ENCODE measurements around the gene GJA3.
A peak's percentile ranks its signal among the peaks of the same experiment; 100 is the strongest.

Gene GJA3

DNA sequence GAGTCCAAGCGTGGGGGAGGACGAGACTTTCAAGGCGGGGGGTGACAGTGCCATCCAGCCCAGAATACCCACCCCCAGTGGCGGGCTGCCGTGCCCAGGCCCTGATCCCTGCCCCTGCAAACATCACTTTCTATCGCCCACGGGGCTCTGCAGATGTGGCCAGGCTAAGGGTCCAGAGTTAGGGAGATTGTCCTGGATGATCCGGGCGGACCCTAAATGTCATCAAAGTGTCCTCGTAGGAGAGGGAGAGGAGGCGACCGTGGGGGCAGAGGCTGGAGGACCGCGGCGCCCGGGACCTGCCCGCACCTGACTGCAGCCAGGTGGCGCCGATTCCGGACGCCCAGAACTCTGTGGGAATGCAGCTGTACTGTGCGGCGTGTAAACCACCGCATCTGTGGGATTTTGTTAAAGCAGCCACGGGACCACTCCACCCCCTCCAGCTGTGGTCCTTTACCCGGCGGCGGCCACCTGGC, 32.4 kb downstream of the GJA3 start:
- no peak for DNase-seq (ENCODE audit: low spot score)

DNA sequence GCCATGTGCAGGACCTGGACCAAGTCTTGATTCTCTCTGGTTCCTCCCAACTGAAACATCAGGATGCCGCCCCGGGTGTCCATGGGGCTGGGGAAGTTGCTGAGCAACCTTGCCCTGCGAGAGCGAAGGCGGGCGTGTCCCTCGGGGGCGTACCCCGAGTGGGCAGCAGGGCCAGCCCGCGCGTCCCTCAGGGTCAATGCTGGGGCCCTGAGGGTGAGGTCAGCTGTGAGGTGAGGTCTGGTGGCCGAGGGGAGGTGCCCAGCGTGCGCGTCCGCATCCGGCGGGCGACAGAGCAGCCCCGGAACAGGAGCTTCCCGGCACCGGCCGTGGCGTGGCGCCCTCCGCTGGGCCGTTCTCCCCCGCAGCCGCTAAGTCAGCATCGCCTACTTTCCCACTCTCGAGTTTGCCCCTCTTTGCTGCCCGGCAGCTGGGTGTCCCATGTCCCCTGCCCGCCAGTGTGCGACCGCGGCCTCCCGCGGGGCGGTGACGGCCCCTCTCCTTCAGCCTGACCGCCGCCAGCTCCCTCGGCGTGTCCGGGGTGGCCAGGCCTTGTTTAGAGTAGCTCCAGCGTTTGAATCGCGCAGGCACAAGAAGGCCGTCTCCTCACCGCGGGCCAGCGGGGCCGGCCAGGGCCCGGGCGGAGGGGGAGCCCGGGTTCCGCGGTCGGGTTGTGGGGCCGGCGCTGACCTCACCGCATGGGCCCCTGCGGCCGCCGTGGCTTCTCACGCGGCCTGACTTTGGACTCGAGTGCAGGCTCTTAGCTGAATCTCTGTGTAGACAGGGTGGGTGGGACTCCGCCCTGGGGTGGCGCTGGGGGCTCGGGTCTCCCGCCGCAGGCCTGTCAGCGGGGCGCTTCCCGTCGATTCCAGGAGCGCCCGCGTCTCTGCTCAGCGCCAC, 33.0 kb downstream of the GJA3 start:
- peak; percentile 24 for DNase-seq (ENCODE audit: low spot score)

DNA sequence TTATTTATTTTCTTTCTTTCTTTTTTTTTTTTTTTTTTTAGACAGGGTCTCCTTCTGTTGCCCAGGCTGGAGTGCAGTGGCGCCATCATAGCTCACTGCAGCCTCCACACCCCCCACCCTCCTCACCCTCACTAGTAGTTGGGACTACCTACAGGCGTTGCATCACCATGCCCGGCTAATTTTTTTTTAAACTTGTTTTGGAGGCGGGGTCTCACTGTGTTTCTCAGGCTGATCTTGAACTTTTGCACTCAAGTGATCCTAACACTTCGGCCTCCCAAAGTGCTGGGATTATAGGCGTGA, 33.6 kb downstream of the GJA3 start:
- no peak for DNase-seq (ENCODE audit: low spot score)

DNA sequence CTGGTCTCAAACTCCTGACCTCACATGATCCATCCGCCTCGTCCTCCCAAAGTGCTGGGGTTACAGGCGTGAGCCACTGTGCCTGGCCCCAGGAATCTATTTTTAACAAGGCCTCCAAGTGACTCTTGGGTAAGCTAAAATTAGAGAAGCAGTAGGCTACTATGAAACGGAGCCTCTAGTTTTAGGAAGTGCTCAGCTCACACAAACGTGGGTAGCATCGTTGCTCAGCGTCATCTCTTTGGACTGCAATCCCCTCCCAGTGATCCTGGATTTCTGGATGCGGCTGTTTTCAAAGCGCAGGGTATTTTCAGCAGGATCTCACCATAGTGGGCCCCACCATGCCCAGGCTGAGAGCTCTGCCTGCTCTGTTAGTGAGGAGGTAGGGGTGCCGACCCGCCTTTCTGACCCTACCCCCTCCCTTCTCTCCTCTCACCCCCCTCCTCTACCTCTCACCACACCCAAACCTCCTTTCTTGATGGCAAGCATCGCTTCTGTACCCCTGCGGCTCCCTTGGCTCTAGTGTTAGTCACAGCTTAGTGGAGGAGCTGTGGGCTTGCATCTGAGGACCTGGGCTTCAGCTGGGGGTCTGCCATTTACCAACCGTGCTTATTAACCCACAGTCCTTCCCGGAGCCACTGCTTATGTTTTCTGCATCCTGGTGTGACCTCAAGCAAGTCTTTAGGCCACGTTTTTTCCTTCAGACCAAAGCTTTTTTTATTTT, 34.2 kb downstream of the GJA3 start:
- DNase-seq (ENCODE audit: low spot score), result no peak

DNA sequence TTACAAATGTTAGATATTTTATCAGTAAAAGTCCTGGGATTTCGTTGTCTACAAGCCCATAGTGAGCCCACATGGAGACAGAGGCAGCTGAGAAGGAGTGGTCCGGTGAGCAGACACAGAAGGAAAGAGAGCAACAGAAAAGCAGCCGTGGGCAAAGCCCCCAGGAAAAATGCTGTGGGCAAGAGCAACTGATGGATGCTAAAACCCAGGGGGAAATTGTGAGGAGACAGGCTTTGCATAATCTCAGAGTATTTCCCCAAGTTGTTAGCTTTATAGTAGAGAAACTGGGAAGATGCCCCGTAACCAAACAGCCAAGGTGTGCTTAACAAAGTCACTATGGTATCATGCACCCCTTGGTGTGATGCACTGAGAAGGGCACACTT, 35.1 kb downstream of the GJA3 start:
- DNase-seq (ENCODE audit: low spot score), result no peak

DNA sequence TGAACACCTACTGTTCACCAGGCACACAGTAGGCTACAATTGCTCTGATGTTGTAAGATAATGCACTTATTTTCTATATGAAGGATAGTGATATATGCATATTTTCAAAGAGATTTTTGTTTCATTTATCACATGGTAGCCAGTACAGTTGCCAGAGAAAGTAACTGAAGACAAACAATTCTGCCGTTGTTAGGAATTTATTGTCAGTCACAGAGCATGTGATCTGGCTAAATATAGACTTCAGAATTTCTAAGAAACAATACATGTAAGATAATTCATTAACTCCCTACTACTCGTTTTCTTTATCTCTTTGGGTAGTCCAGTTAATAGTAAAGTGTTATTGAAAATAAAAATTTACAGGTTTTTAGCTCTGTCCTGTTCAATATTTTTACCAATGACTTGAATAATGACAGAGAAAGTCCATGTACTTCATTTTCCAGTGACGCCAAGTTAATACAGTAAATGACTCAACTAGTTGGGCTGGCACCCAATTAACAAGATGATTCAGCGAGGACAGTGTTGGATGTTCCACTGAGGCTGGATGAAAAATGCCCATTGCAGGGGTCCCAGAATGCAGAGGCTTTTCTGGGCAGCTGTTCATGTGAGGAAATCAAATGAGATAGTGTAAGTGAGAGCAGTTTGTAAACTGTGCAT, 35.6 kb downstream of the GJA3 start:
- no peak for DNase-seq (ENCODE audit: low spot score)

DNA sequence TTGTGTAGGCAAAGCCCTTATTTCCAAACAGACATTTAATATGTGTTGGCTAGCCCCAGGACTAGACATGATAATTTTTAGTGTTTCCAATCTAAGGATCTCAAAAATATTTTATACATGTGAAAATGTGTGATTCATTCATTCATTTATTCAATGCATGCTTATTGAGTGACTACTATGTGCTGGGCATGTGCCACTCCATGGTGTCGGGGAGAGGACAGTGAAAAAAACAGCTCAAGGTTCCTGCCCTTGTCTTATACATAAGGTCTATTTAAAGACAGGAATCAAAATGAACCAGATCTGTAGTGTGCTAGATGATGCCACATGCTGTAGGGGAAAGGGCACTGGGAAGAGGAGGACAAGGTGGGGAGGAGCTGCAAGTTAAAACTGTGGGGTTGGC, 36.5 kb downstream of the GJA3 start:
- no peak for DNase-seq (ENCODE audit: low spot score)

DNA sequence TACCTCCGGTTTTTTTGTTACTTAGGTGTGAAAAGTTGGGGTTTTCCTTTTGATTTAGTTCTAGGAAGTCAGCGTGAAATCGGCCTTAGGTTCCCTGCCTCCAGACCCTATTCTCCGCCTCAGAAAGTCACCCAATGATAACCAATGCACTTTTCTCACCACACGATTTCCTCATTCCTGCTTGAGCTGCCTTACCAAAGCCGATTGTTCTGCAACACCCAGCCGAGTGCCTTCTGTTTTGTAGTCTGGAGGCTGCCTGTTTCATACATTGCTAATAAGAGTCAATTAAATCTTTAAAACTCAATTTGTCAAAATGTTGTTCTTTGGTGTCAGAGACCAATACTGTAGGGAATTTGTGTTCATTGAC, 39.7 kb downstream of the GJA3 start:
- DNase-seq (ENCODE audit: low spot score), result no peak

DNA sequence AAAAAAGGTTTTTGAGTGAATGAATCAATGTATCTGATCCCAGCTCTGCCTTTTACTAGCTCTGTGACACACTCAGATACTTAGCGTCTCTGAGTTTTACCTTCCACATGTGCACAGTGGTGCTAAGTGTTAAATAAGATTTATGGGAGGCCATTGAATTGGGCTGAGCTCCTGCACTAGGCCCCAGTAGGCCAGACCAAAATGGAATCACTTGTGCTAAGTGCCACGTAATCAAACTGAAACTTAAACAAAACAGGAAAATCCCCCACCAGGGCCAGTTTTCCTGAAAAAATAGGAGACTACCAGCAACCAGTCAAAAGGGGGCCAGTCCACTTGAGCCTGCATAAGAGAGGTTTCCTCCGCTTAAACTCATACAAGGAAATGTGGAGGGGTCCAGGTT, 40.9 kb downstream of the GJA3 start:
- DNase-seq (ENCODE audit: low spot score), result no peak

DNA sequence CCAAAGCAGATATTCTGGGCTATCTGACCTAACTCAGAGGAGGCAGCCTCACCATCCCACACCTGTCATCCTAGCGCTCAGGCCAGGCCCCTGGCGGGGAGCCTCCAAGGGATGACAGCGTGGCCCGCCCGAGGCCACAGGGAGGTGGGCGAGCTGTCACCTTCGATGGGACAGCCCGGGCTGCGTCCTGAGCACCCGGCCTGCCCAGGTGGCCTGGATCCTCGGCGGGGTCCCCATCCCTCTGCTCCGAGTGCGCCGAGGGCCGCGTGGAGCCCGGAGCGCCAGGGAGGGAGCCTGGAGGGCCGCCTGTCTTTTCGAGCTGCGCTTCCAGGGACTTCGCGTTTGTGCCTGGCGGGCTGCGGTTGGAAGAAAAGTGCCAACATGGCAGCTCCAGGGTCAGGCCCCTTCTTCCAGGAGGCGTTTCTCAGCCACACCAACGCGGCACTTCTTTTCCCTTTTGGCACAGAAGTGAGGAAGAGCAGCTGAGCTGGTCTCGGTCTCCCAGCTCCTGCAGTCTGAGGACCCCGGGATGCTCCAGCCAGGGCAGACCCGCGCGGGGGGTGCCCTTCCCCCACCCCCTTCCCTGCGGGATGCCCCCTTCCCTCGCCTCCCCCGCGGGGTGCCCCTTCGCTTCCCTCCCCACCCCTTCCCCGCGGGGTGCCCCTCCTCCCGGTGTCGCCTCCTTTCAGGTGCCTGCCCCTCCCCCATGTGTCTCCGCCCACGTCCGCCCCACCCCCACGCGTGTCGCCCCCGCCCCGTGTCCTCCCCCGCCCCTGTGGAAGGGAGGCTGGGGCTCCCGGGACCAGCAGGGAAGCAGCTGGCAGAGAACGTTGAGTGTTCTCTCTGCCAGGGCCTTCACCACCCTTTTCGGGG, 42.3 kb downstream of the GJA3 start:
- no peak for DNase-seq (ENCODE audit: low spot score)

DNA sequence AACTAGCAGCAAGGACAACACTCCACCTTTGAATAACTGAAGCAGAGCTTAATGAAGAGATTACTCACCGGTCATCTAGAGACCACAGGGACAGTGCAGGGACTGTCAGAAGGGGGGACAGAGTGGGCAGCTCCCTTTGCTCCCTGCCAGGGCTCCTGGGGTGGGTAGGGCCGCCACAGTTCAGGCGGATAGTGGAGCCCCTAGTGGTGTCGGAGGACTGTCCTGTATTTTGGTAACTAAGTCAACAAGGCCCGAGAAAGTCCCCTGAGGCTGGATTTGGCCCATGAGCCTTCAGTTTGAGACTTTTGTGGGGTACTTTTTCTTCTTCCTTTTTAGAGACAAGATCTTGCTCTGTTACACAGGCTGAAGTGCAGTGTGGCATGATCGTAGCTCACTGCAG, 44.6 kb downstream of the GJA3 start:
- no peak for DNase-seq (ENCODE audit: low spot score)

DNA sequence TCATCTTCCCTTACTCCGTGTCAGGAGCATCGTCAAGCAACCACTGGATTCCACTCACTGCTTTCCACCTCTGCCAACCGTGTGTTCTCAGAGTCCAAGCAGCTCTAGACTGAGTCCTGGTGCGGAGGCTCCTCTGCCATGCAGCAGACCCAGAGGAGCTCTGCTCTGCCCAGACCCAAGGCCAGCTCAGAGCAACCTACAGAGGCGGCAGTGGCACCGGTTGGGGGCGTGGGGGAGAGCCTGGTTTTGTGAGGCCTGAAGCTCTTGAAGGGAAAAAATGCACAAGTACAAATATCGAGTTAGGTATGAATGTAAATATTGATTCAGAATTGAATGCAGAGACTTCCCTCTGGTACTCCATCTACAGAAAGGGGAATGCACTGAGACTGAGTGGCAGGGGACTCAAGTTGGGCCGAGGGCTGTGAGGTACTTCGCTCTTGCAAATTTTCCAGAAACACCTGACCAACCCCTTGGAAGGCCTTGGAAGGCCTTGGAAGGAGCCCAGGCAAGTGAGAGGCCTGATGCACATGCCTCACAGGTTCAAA, 46.7 kb downstream of the GJA3 start:
- no peak for DNase-seq (ENCODE audit: low spot score)

DNA sequence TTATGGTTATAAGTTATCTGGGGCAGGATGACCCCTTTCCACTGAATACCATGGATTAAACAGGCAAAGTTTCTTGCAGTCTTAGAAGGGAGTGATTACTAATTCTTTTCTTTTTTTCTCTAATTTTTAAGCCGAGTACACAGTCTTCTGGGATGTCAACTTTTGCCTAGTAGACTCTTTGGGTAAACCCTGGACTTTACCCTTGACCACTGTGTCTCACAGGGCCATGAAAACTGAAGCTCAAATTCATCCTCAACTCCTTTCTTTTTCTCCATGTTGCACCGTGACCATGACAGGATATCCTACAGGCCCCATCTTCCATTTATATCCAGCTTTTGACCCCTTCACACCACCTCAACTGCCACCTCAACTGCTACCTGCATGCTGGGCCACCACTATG, 51.8 kb downstream of the GJA3 start:
- DNase-seq (ENCODE audit: low spot score), result no peak

DNA sequence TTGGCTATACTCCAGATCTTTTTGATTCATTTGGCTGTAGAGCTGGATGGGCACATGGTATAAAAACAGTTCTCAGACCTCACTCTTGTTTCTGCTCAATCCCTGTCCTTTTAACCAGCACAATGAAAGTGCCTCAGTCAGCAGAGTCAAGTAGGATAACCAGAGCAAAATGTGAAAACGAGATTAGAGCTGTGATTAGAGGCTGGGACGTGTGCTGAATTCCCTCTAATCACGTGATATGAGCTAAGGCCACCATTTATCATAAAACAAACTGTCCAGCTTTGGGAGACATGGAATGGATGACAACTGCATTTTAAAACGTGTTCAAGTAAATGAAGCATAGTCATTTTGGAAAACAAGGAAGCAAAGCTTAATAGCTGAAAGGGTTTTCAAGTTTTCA, 54.1 kb downstream of the GJA3 start:
- no peak for DNase-seq (ENCODE audit: low spot score)

DNA sequence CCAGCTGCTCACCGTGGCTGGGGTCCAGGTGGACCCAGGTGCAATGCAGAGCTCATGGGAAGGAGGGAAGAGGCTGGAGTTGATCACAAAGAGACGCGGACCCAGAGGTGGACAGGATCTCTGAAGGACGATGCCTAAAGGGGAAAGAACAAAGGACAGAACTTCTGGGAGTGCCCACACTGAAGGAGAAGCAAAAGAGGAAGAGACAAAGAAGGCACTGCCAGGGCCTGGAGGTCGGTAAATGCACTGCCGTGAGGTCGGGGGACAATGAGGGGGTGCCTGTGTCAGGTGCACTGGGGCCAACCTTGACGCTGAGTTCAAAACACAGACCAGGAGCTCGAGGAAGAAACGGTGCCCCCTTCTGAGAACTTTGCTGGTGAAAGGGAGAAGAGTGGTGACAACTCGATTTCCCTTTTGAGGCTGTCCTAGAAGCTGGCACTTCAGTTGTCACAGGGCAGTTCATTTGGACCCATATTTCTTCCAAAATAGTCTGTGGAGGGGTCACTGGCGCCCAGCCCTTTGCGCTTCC, 55.6 kb downstream of the GJA3 start:
- no peak for DNase-seq (ENCODE audit: low spot score)

DNA sequence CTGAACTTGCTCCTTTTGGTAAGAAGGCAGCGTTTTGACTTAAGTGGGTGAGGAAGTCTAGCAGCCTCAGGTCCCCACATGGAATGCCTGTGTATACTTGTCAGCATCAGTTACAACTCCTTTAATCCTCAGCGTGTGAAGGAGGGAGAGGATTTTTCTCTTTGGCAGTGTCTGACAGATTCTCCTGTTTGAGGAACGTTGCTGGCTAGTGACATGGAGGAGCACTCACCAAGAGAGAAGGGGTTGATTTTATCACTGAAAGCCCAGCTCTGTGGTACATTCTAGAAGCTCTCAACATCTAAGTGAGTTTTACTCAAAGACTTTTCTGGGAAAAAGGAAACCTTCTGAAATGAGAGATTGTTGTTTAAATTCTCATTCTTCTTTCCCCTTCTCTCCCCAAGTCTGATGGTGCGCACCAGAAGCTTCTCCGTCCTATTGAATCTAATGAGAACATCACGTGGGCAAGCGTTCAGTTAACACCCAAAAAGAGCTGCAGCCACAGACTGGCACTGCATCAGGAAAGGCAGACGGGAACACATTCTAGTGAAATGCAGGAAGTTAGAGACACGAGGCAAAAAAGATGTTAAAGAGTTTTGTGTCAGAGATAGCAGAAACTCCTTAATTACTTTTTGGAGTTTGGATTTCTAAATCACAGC, 58.2 kb downstream of the GJA3 start:
- DNase-seq (ENCODE audit: low spot score), result no peak

DNA sequence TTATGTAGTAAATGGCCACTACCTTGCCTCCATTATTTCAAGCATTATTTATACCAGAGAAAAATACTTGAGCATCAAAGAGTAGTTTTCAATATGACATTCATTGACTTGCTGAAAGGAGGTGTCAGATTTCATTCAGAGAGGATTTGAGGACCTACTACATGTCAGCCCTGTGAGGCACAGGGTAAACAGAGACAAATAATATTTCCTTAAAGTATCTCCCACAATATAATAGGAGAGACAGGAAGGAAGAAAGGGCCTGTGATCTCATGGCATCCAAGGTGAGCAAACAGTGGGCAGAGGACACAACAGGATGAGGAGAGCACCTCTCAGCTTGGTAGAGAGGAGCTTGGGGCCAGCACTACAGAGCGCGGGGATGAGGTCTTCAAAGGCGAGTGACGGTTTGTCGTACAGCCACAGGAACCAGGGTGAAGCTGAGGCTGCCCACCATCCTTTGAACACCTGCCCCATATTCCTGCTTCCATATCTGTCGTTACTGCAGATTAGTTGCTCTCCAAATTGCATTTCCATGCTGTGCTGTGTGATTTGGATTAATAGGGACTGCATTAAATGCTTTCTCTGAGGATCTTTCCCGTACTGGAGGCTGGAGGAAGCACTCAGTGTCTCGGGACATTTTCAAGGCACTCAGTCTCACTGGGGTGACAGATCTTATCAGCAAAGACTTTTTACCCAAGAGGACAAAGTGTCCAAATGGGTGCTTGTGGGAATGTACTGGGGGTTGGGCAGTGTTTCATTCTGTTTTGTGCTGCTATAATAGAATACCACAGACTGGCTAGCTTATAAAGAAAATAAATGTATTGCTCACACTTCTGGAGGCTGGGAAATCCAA, 59.2 kb downstream of the GJA3 start:
- DNase-seq (ENCODE audit: low spot score), result no peak

DNA sequence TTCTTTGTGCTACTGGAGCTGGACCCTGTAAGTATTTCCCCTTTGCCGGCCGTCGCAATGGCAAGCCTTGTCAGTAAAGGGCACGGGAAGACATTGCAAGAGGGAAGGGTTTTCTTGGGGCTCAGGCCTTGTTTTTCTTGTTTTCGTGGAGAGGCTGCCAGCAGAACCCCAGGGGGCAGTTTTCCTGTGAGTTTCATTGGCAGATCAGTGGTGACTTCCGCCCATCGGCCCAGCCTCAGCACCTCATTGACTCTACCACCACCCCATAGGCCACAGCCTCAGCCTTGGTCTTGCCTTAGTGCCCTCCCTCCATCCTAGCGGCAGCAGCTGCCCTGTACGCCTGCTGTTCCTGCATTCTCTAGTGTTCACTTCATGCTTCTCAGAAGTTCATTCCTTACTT, 61.5 kb downstream of the GJA3 start:
- no peak for DNase-seq (ENCODE audit: low spot score)

DNA sequence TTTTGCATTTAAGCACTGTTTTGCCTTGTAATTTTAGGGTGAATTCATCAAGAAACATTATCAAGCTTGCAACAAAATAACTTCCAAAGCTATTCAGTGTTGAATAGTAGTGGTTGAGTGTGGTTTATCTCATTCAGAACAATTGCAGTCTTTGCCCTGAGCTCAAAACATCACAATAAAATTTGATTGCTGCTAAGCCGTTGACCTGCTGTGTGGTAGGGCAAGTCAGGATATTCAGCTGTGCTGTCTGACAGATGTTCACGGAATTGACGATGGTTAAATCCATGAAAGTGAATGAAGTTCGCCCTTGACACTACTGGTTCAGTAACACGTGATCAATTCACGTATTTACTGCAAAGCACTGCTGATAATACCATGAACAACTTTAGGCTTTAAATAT, 66.9 kb downstream of the GJA3 start:
- DNase-seq (ENCODE audit: low spot score), result no peak

DNA sequence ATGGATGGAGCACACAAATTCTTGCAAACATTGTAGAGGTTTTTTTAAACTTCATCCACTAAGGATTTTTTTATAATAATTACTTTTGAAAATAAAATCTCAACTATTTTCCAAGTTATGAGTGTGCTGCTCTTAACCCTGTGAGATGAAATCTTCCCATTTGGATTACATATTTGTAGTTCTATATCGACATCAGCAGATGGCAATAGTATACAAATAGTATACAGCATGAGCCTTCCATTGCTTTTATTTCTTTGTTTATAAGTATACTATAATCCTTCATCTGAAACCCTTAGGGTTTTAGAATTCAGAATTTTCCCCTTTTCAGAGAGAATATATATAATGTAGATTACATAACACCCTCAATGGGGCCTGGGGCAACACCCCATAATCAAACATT, 70.5 kb downstream of the GJA3 start:
- DNase-seq (ENCODE audit: low spot score), result no peak
